OCI-LY7 (cell line): ENCODE results near the gene UBE2E3. TPM values are rescaled to one million over a fixed set of nuclear protein-coding genes. Genes with fewer than 3 reads are reported as not detected.

Source experiments
- BruUV-seq: library from RNA; stranded (reverse); fragments of 400-500 nt; replicated peaks from 2 replicates; lab custom pipeline; 2021; lab: Mats Ljungman, UMichigan
- CTCF ChIA-PET: fragments of 300-600 bp; sonication (Branson Sonifier 250); formaldehyde crosslinking; loops from one replicate; lab custom pipeline; 2022; ENCODE audit warnings: antibody characterized with exemption; ENCODE audit not compliant: unreplicated experiment; lab: Charles Lee
- POLR2A ChIA-PET: fragments of 300-600 bp; sonication (Branson Sonifier 250); formaldehyde crosslinking; loops from one replicate; lab custom pipeline; 2022; ENCODE audit warnings: antibody characterized with exemption; lab: Charles Lee
- DNase-seq: peaks from one replicate; pipeline ENCODE4 v3.0.0-alpha.2; 2015; ENCODE audit warnings: low spot score
- H2AFZ ChIP-seq: fragments of 200-600 bp; sonication (generic), shearing (Covaris generic); 2 replicates; pipeline ENCODE4 v1.6.1; 2014; ENCODE audit warnings: mild to moderate bottlenecking, antibody characterized with exemption, low read length, moderate library complexity
- H3K27ac ChIP-seq: fragments of 200-600 bp; sonication (generic); 2 replicates; pipeline ENCODE4 v1.5.1; 2014; ENCODE audit warnings: mixed run types, low read depth, mild to moderate bottlenecking, moderate library complexity, low read length, inconsistent platforms; ENCODE audit not compliant: poor library complexity, severe bottlenecking
- H3K36me3 ChIP-seq: fragments of 200-600 bp; sonication (generic); 2 replicates; pipeline ENCODE4 v1.6.1; 2014; ENCODE audit warnings: mild to moderate bottlenecking, antibody characterized with exemption, low read length, moderate library complexity, mixed read lengths; ENCODE audit not compliant: insufficient read depth
- H3K4me1 ChIP-seq: fragments of 200-600 bp; sonication (generic); 2 replicates; pipeline ENCODE4 v1.5.1; 2014; ENCODE audit warnings: mild to moderate bottlenecking, low read length; ENCODE audit not compliant: insufficient read depth, poor library complexity, severe bottlenecking
- H3K4me2 ChIP-seq: fragments of 200-600 bp; sonication (generic); 2 replicates; pipeline ENCODE4 v1.6.1; 2014; ENCODE audit warnings: mild to moderate bottlenecking, low read length
- H3K4me3 ChIP-seq: fragments of 200-600 bp; sonication (generic); 2 replicates; pipeline ENCODE4 v1.5.1; 2014; ENCODE audit warnings: mild to moderate bottlenecking, low read depth, low read length; ENCODE audit not compliant: poor library complexity, severe bottlenecking
- H3K79me2 ChIP-seq: fragments of 200-600 bp; sonication (generic); 2 replicates; pipeline ENCODE4 v1.6.1; 2016; ENCODE audit warnings: low read depth, mild to moderate bottlenecking, low read length, moderate library complexity, mixed read lengths; ENCODE audit not compliant: insufficient read depth
- H3K9me2 ChIP-seq: fragments of 200-600 bp; sonication (generic); 2 replicates; pipeline ENCODE4 v1.6.1; 2016; ENCODE audit warnings: mild to moderate bottlenecking, low read length, mixed read lengths; ENCODE audit not compliant: insufficient read depth
- H3K9me3 ChIP-seq: fragments of 200-600 bp; sonication (generic); 2 replicates; pipeline ENCODE4 v1.6.1; 2014; ENCODE audit warnings: mild to moderate bottlenecking, mixed run types, low read length, mixed read lengths
- H4K20me1 ChIP-seq: fragments of 200-600 bp; sonication (generic); 2 replicates; pipeline ENCODE4 v1.6.1; 2014; ENCODE audit warnings: mild to moderate bottlenecking, antibody characterized with exemption, low read length, moderate library complexity, mixed read lengths; ENCODE audit not compliant: insufficient read depth
- CTCF ChIP-seq: fragments of 200-600 bp; sonication (generic); conservative IDR thresholded peaks from 2 replicates; pipeline ENCODE4 v1.5.1; 2014; ENCODE audit warnings: mild to moderate bottlenecking, antibody characterized with exemption, low read length, moderate library complexity, mixed read lengths
- EZH2phosphoT487 ChIP-seq: fragments of 200-600 bp; sonication (generic); IDR thresholded peaks from 2 replicates; pipeline ENCODE4 v1.6.1; 2018; ENCODE audit warnings: low read depth, borderline replicate concordance, mild to moderate bottlenecking, mixed run types, antibody characterized with exemption, low read length, moderate library complexity, mixed read lengths
- intact Hi-C: fragments of 100-400 bp; cut with micrococcal nuclease; formaldehyde crosslinking; loops from one replicate; pipeline ENCODE4 v1.10.0; 2022; ENCODE audit not compliant: unreplicated experiment
- total RNA-seq, 2 experiments: library from RNA; depleted of rRNA in 1 of 2; stranded (reverse); fragments of >200 nt in 1 of 2; shearing (Covaris generic) in 1 of 2; gene quantifications; 2 replicates each; pipeline ENCODE4 v1.2.3, GENCODE V29; 2014 to 2022

UBE2E3 gene
- total RNA-seq, 2 experiments from 2014 or later, result 33.7 to 48.6 TPM

GRCh38 chr2:181065458-181065857 is 85.1 kb downstream of the UBE2E3 start:
- DNase-seq, result no peak
- intact Hi-C loops, result no loop called here
- Histone ChIP-seq H3K36me3 (no peaks in the 10 kb centered on the region), H3K4me2 (no peak overlapping the region), H2AFZ (no peak overlapping the region), H3K27ac (no peak overlapping the region), H3K79me2 (no peaks in the 10 kb centered on the region), H3K9me3 (no peaks in the 10 kb centered on the region), H3K4me3 (no peak overlapping the region), H3K9me2 (no peaks in the 10 kb centered on the region), H3K4me1 (no peaks in the 10 kb centered on the region), H4K20me1 (no peaks in the 10 kb centered on the region)
- ChIA-PET CTCF (no interaction called here), POLR2A (no interaction called here)
- TF ChIP-seq EZH2phosphoT487 (no peak), CTCF (no peak)
- no TSS peak for BruUV-seq

- TF ChIP-seq CTCF (no peak), EZH2phosphoT487 (no peak)
- Histone ChIP-seq H4K20me1 (no peaks in the 10 kb centered on the region), H3K4me1 (no peaks in the 10 kb centered on the region), H2AFZ (no peak overlapping the region), H3K9me2 (no peaks in the 10 kb centered on the region), H3K27ac (no peak overlapping the region), H3K9me3 (no peaks in the 10 kb centered on the region), H3K4me2 (no peak overlapping the region), H3K4me3 (no peak overlapping the region), H3K79me2 (no peaks in the 10 kb centered on the region), H3K36me3 (no peaks in the 10 kb centered on the region)
- intact Hi-C loops, result no loop called here
- POLR2A ChIA-PET, result interaction anchor here (0.6 to 1.7 kb wide), 3 partner anchors 16 to 708 kb away, joined by 3 to 5 read pairs (median 3); no protein-coding TSS in a partner anchor
- CTCF ChIA-PET, result no interaction called here
- DNase-seq, result no peak
- BruUV-seq, result no TSS peak
Measured at GRCh38 chr2:181066333-181066732, 85.9 kb downstream of the UBE2E3 start.

DNA sequence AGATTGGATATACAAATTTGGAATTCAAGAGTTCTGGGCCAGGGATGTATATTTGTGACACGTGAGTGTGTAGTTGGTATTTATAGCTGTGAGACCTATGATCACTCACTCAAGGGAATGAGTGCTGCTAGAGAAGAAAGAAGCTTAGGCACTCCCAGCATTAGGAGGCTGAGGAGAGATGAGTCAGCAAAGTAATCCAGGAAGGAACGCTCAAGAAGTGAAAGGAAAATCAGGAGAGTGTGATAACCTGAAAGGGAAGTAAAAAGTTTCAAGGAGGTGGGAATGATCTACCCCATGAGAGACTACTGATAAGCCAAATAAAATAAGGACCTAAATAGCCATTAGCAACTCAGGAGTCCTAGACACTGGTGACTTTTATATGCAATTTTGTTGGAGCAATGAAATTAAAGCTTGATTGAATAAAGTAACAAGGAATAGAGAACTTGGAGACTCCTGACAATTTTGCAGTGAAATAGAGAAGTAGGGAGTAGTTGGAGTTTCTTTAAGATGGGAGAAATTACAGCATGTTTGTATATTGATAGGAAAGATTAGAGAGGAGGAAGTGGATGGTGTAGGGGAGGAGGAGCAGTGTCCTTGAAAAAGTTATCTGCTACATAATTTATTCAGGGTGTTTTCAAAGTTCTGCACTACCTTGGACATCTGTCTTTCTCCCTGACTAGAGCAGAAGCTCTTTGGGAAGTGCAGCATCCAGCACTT is 89.9 kb downstream of the UBE2E3 start:
- H2AFZ ChIP-seq, result no peak overlapping the region
- intact Hi-C loops, result loop anchor here (10.0 kb wide), 1 partner anchor 485 kb away; no protein-coding TSS in a partner anchor
- ChIA-PET POLR2A (interaction anchor here (0.5 to 0.6 kb wide), 4 partner anchors 15 to 1102 kb away, joined by 3 to 4 read pairs (median 3); no protein-coding TSS in a partner anchor), CTCF (no interaction called here)
- no peak for DNase-seq
- no peaks in the 10 kb centered on the region for H3K9me2 ChIP-seq
- no peaks in the 10 kb centered on the region for H3K4me1 ChIP-seq
- H3K4me3 ChIP-seq, result no peak overlapping the region
- TF ChIP-seq CTCF, result no peak
- TF ChIP-seq EZH2phosphoT487, result no peak
- H3K27ac ChIP-seq, result no peak overlapping the region
- H3K36me3 ChIP-seq, result no peaks in the 10 kb centered on the region
- H4K20me1 ChIP-seq, result no peaks in the 10 kb centered on the region
- BruUV-seq, result no TSS peak
- H3K9me3 ChIP-seq, result no peaks in the 10 kb centered on the region
- H3K79me2 ChIP-seq, result no peaks in the 10 kb centered on the region
- H3K4me2 ChIP-seq, result no peak overlapping the region
